Lower lobe of right lung (tissue), 2 donors: Measurements from ENCODE around the gene C16orf46. TPM values are rescaled to one million over a fixed set of nuclear protein-coding genes. Genes with fewer than 3 reads are reported as not detected.

Experiments
- ATAC-seq, 2 donors: fragments of 200-7000 bp; cut with Tn5 transposase; one replicate each; pipeline ENCODE4 v1.9.1; 2020 to 2022; ENCODE audit warnings: mild to moderate bottlenecking in 2 of 2, moderate library complexity in 2 of 2
- DNase-seq: peaks from one replicate; pipeline ENCODE4 v3.0.0-alpha.2; 2020
- H3K27ac ChIP-seq: fragments of 200-600 bp; one replicate; pipeline ENCODE4 v1.8.0; 2022
- H3K27me3 ChIP-seq: fragments of 200-600 bp; one replicate; pipeline ENCODE4 v1.8.0; 2022; ENCODE audit warnings: low read depth
- H3K36me3 ChIP-seq: fragments of 200-600 bp; one replicate; pipeline ENCODE4 v1.8.0; 2022; ENCODE audit warnings: mild to moderate bottlenecking
- H3K4me1 ChIP-seq: fragments of 200-600 bp; one replicate; pipeline ENCODE4 v1.8.0; 2022
- H3K4me3 ChIP-seq: fragments of 200-600 bp; one replicate; pipeline ENCODE4 v1.8.0; 2022; ENCODE audit warnings: mild to moderate bottlenecking
- H3K9me3 ChIP-seq: fragments of 200-600 bp; one replicate; pipeline ENCODE4 v1.8.0; 2022
- CTCF ChIP-seq: fragments of 200-600 bp; IDR thresholded peaks from one replicate; pipeline ENCODE4 v1.8.0; 2022; ENCODE audit warnings: antibody characterized with exemption, mild to moderate bottlenecking
- intact Hi-C: fragments of 100-400 bp; cut with DNase I; formaldehyde crosslinking; loops from one replicate; pipeline ENCODE4 v1.11.0; 2022
- total RNA-seq: library from RNA; stranded (reverse); fragmentation: NEBNext Ultra II Directional; extraction: Animal tissue kit (Norgen Biotek cat#: 25700); gene quantifications from one replicate; pipeline ENCODE4 v1.2.1, GENCODE V29; 2021
- donor health status: DM: no; HTN: yes; CAD: no; lungs with severe emphysema.

C16orf46 gene
- total RNA-seq, 1 donor from 2014 or later, result not detected

- Histone ChIP-seq H3K36me3 (no peaks in the 10 kb centered on the region), H3K9me3 (no peaks in the 10 kb centered on the region), H3K27me3 (no peaks in the 10 kb centered on the region), H3K4me3 (peak overlapping the region; percentile 90), H3K4me1 (peaks cover 16% of the 10 kb centered on the region), H3K27ac (no peak overlapping the region)
- DNase-seq, result no peak
- intact Hi-C loops, result no loop called here
- no peak for TF ChIP-seq CTCF
- no peak for ATAC-seq
Measured at GRCh38 chr16:81094771-81095251, 17.8 kb upstream of the C16orf46 start.

- intact Hi-C loops, result no loop called here
- no peak for DNase-seq
- Histone ChIP-seq H3K4me3 (no peak overlapping the region), H3K27ac (no peak overlapping the region), H3K27me3 (no peaks in the 10 kb centered on the region), H3K4me1 (no peaks in the 10 kb centered on the region), H3K9me3 (no peaks in the 10 kb centered on the region), H3K36me3 (peaks cover 5% of the 10 kb centered on the region)
- TF ChIP-seq CTCF, result no peak
- ATAC-seq, result no peak
Measured at GRCh38 chr16:81088836-81089235, 11.8 kb upstream of the C16orf46 start.

GRCh38 chr16:81081014-81081413 lies 4.0 kb upstream of the C16orf46 start:
- H3K27ac ChIP-seq, result no peak overlapping the region
- TF ChIP-seq CTCF, result no peak
- intact Hi-C loops, result no loop called here

GRCh38 chr16:81080233-81080632 lies 3.2 kb upstream of the C16orf46 start:
- TF ChIP-seq CTCF, result no peak
- Histone ChIP-seq H3K27me3 (no peaks in the 10 kb centered on the region), H3K9me3 (no peaks in the 10 kb centered on the region), H3K4me1 (peaks cover 11% of the 10 kb centered on the region), H3K27ac (no peak overlapping the region), H3K36me3 (peaks cover 5% of the 10 kb centered on the region), H3K4me3 (no peak overlapping the region)
- intact Hi-C loops, result no loop called here
- ATAC-seq (no peak), DNase-seq (no peak)

More at GRCh38 chr16:81081014-81081413, 4.0 kb upstream of the C16orf46 start:
- DNase-seq (no peak), ATAC-seq (no peak)
- no peak overlapping the region for H3K4me3 ChIP-seq
- no peaks in the 10 kb centered on the region for H3K9me3 ChIP-seq
- H3K4me1 ChIP-seq, result peaks cover 11% of the 10 kb centered on the region
- H3K27me3 ChIP-seq, result no peaks in the 10 kb centered on the region
- peaks cover 5% of the 10 kb centered on the region for H3K36me3 ChIP-seq

- DNase-seq (peak; percentile 89), ATAC-seq (peak; percentile 95 to 96)
- intact Hi-C loops, result no loop called here
- H3K4me3 ChIP-seq, result peak overlapping the region; percentile 82
- TF ChIP-seq CTCF, result no peak
- no peaks in the 10 kb centered on the region for H3K27me3 ChIP-seq
- peaks cover 11% of the 10 kb centered on the region for H3K4me1 ChIP-seq
- H3K36me3 ChIP-seq, result no peaks in the 10 kb centered on the region
- peak overlapping the region; percentile 99 for H3K27ac ChIP-seq
- H3K9me3 ChIP-seq, result no peaks in the 10 kb centered on the region
Measured at GRCh38 chr16:81076566-81077075, 417 bp downstream of the C16orf46 start.
